Transverse colon (tissue), 4 donors: ENCODE data around the gene ZFPM1. TPM values are rescaled to one million over a fixed set of nuclear protein-coding genes. Genes with fewer than 3 reads are reported as not detected.

Experiments used
- DNase-seq: peaks from one replicate; pipeline ENCODE4 v3.0.0-alpha.2; 2019
- H3K27ac ChIP-seq, 4 donors: fragments of 200-600 bp; sonication (generic); 2 replicates each; pipeline ENCODE4 v1.5.1; 2016 to 2018; ENCODE audit warnings: inconsistent platforms in 4 of 4
- H3K27me3 ChIP-seq: fragments of 200-600 bp; sonication (generic); 2 replicates; pipeline ENCODE4 v1.5.1; 2017; ENCODE audit warnings: inconsistent platforms
- H3K36me3 ChIP-seq, 4 donors: fragments of 200-600 bp; sonication (generic); 2 replicates each; pipeline ENCODE4 v1.5.1; 2017 to 2019; ENCODE audit warnings: inconsistent platforms in 4 of 4
- H3K4me1 ChIP-seq, 4 donors: fragments of 200-600 bp; sonication (generic); 2 replicates each; pipeline ENCODE4 v1.5.1; 2017 to 2020; ENCODE audit warnings: inconsistent platforms in 4 of 4
- H3K4me3 ChIP-seq, 4 donors: fragments of 200-600 bp; sonication (generic); 1 replicate in 1 of 4; 2 replicates in 3 of 4; pipeline versions ENCODE4 v1.5.1 to v1.6.1; 2017 to 2019; ENCODE audit warnings: inconsistent platforms in 4 of 4
- H3K9me3 ChIP-seq, 2 donors: fragments of 200-600 bp; sonication (generic); 2 replicates each; pipeline ENCODE4 v1.5.1; 2017 to 2019; ENCODE audit warnings: inconsistent platforms in 2 of 2
- CTCF ChIP-seq, 5 experiments: fragments of 200-600 bp in 3 of 5; fragments of 450-650 bp in 2 of 5; sonication (generic) in 3 of 5; IDR thresholded peaks; 1 replicate in 2 of 5; 2 replicates in 3 of 5; pipeline ENCODE4 v1.5.1; 2016 to 2017; ENCODE audit warnings: antibody characterized with exemption in 5 of 5, inconsistent platforms in 3 of 5, mild to moderate bottlenecking in 2 of 5, moderate library complexity in 1 of 5
- EP300 ChIP-seq: sonication (generic); formaldehyde crosslinking; IDR thresholded peaks from one replicate; pipeline ENCODE4 v1.6.1; 2017; ENCODE audit warnings: antibody characterized with exemption, low read depth
- POLR2A ChIP-seq: fragments of 450-650 bp; IDR thresholded peaks from one replicate; pipeline ENCODE4 v1.6.1; 2016; ENCODE audit warnings: antibody characterized with exemption, mild to moderate bottlenecking, moderate library complexity
- POLR2AphosphoS5 ChIP-seq, 3 donors: sonication (generic); formaldehyde crosslinking; IDR thresholded peaks; one replicate each; pipeline ENCODE4 v1.6.1; 2016; ENCODE audit warnings: antibody characterized with exemption in 3 of 3
- WGBS, 2 donors: methylation state at CpG; one replicate each; pipeline ENCODE4 v1.1.5; 2018; ENCODE audit warnings: low coverage in 1 of 2; 5-methylcytosine and 5-hydroxymethylcytosine counted together
- in situ Hi-C, 4 donors: fragments of 200-750 bp; cut with MboI; loops; one replicate each; pipeline versions ENCODE4 v1.15.0 to v1.15.1; 2017; ENCODE audit warnings: low sequenced_read_pairs in 3 of 4, low pct_ligation_motif_present in 1 of 4, low pct_unique_long_range_greater_than_20kb in 1 of 4
- intact Hi-C: fragments of 100-400 bp; cut with DNase I; formaldehyde crosslinking; loops from one replicate; pipeline ENCODE4 v1.15.1; 2023; ENCODE audit warnings: low total_unique reads
- total RNA-seq, 4 donors: library from RNA; depleted of rRNA; stranded (reverse); fragments of >200 nt; gene quantifications; one replicate each; pipeline ENCODE4 v1.1.0, GENCODE V29; 2016

The ZFPM1 gene
- total RNA-seq, 4 donors from 2014 or later, result 1.2 to 4.6 (median 3.1) TPM

DNA sequence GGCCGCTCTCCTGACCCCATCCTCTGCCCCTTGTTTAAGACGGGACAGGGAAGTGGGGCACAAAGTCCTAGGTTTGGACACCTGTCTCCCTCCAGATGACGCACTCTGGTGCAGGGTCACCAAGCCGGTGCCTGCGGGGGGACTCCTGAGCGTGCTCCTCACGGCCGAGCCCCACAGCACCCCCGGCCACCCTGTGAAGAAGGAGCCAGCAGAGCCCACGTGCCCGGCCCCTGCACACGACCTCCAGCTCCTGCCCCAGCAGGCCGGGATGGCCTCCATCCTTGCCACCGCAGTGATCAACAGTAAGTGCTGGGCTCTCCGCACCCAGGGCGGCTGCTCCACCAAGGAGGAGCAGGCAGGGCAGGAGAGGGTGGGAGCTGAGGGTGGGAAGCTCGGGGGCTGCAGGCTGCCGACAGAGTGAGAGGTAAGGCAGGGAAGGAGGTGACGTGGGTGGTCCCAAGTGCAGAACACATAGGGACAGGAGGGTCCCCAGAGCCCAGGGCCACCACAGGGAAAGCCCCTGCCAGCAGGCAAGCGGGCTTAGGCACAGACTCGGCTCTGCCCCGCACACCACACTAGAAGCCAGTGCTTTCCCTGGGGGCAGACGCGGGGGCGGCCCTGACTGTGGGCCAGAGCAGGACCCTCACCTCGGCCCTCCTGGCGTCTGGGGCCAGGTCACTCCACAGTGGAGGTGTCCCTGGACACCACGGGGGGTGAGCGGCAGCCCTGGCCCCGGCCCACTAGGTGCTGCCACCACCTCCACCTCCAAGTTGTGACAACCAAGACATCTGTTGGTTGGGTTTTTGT, 75.1 kb downstream of the ZFPM1 start:
- Histone ChIP-seq H3K4me1 (peaks cover 14 to 31% (median 22%) of the 10 kb centered on the region in 4 donors), H3K4me3 (no peak overlapping the region), H3K27ac (no peak overlapping the region), H3K27me3 (peaks cover 6% of the 10 kb centered on the region), H3K9me3 (no peaks in the 10 kb centered on the region), H3K36me3 (no peaks in the 10 kb centered on the region)
- no peak for TF ChIP-seq EP300
- TF ChIP-seq POLR2A, result no peak
- TF ChIP-seq CTCF (IDR thresholded peaks at IDR 0.05), result no peak
- no peak for TF ChIP-seq POLR2AphosphoS5 (IDR thresholded peaks at IDR 0.05)
- in situ Hi-C loops, result loop anchor here in 1 of 4 donors (10.0 kb wide), 1 partner anchor 83 kb away; no protein-coding TSS in a partner anchor
- WGBS, 2 donors, result 73% methylated on average over 25 of the region's 30 CpGs; no CpG with 5 or more reads in 1 of the 2 donors
- DNase-seq, result no peak
- intact Hi-C loops, result loop anchor here (2.0 kb wide), 1 partner anchor 85 kb away; no protein-coding TSS in a partner anchor

GRCh38 chr16:88528902-88529318, 75.8 kb downstream of the ZFPM1 start:
- Histone ChIP-seq H3K4me3 (no peak overlapping the region), H3K4me1 (peaks cover 14 to 35% (median 25%) of the 10 kb centered on the region in 4 donors), H3K27me3 (no peaks in the 10 kb centered on the region), H3K9me3 (no peaks in the 10 kb centered on the region), H3K36me3 (no peaks in the 10 kb centered on the region), H3K27ac (no peak overlapping the region)
- TF ChIP-seq EP300 (no peak), CTCF (IDR thresholded peaks at IDR 0.05) (no peak)
- in situ Hi-C loops (loop anchor here in 1 of 4 donors (10.0 kb wide), 1 partner anchor 84 kb away; no protein-coding TSS in a partner anchor), intact Hi-C loops (no loop called here)
- WGBS, 2 donors, result 87 to 88% methylated on average over 3 to 22 of the region's 22 CpGs
- DNase-seq, result no peak

DNA sequence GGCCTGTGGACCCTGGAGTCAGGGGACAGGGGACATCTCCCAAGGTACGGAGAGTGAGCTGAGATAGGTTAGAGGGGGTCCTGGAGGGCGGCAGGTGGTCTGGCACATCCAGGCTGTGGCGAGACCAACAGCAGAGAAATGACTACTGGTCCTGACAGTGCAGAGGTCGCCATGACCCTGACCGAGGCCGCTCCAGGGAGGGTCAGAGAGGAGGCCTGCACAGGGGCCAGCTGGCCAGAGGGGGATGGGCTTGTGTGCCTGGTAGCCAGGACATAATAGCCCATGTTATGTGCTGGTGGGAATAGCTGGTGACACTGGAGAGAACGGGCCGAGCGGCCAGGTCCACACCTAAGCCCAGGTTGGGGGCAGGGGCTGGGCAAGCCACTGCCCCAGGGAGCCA, 76.5 kb downstream of the ZFPM1 start:
- Histone ChIP-seq H3K4me3 (no peak overlapping the region), H3K36me3 (no peaks in the 10 kb centered on the region), H3K27me3 (no peaks in the 10 kb centered on the region), H3K9me3 (no peaks in the 10 kb centered on the region), H3K27ac (no peak overlapping the region), H3K4me1 (peaks cover 14 to 35% (median 25%) of the 10 kb centered on the region in 4 donors)
- TF ChIP-seq CTCF (IDR thresholded peaks at IDR 0.05) (no peak), POLR2AphosphoS5 (IDR thresholded peaks at IDR 0.05) (no peak), POLR2A (no peak), EP300 (no peak)
- intact Hi-C loops (no loop called here), in situ Hi-C loops (loop anchor here in 1 of 4 donors (10.0 kb wide), 1 partner anchor 85 kb away; no protein-coding TSS in a partner anchor)
- no peak for DNase-seq
- WGBS, 2 donors, result 80 to 93% methylated on average over 3 to 9 of the region's 9 CpGs

- WGBS, 2 donors, result 89% methylated on average over 26 of the region's 27 CpGs; no CpG with 5 or more reads in 1 of the 2 donors
- intact Hi-C loops, result no loop called here
- Histone ChIP-seq H3K4me1 (peaks cover 16 to 38% (median 28%) of the 10 kb centered on the region in 4 donors), H3K36me3 (no peaks in the 10 kb centered on the region), H3K9me3 (no peaks in the 10 kb centered on the region), H3K4me3 (no peak overlapping the region), H3K27me3 (no peaks in the 10 kb centered on the region), H3K27ac (no peak overlapping the region)
- no peak for DNase-seq
- TF ChIP-seq EP300 (no peak), POLR2AphosphoS5 (IDR thresholded peaks at IDR 0.05) (no peak), CTCF (IDR thresholded peaks at IDR 0.05) (no peak), POLR2A (no peak)
- in situ Hi-C loops, result no loop called here
These were observed 77.2 kb downstream of the ZFPM1 start for GRCh38 chr16:88530051-88530857.
